LHCN-M2 (cell line): Measurements from ENCODE around the gene RBMS2. TPM values are rescaled to one million over a fixed set of nuclear protein-coding genes. Genes with fewer than 3 reads are reported as not detected.

Experiments
- DNase-seq: peaks from one replicate; pipeline ENCODE4 v3.0.0-alpha.2; 2012; ENCODE audit warnings: low read depth
- total RNA-seq: library from RNA; depleted of rRNA; stranded (reverse); fragments of >200 nt; gene quantifications from 2 replicates; pipeline ENCODE4 v1.2.3, GENCODE V29; 2014

Gene RBMS2
- total RNA-seq, 1 experiment from 2014 or later = 13.0 TPM

DNA sequence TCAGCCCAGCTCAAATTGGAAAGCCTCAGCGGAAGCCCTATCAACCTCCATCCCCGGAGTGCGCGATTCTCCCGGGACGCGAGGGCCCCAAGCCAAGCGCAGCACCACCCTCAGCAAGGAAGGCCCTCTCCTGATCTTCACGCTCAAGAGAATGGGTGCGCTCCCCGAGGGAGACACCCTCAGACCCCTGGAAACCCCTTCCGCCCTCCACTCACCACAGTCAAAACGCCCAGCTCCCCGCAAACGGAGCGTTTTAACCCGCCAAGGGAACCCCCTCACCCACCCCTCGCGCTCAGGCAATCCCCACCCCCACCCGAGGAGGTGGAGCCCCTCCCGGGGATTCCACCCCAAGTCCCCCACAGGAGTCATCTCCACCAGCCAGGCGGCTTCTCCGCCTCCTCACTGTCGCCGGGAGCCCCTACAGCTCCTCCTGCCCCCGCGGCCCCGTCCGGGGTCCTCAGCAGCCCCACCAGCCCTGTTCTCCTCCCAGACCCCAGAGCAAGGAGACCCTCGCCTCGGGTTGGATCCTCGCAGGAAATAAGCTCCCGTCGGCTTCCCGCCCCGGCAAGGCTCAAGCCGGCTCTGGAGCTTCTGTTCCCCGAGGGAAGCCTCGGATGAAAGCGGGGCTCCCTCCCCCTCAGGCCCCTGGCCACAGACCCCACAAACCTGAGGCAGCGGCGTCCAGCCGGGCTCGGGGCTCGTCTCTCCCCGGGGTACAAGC lies 108.0 kb downstream of the RBMS2 start:
- DNase-seq = no peak

DNA sequence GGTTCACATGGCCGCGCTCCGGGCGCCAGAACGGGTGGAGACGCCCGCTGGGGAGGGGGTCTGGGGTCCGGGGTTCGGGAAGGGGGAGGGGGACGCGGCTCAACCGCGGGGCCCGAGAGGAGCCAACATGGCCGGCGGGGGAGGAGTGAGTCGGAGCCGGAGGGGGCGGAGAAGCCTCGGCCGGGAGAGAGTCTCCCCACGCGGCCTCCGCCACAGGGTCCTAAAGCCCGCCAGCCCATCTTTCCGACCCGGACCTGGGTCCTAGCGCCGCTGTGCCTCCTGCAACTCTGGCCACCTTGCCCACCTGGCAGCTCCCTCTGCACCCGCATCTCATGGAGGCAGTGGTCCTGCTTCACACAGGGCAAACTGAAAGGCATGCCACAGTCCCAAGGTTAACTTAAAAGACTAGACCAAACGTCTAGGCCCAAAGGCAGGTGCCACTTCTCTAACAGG lies 108.6 kb downstream of the RBMS2 start, which contains the start of gene BAZ2A:
BAZ2A (minus strand) TSS at position 147 of the 453 bp plus-strand sequence. CDS start 12,796 bp downstream, outside the sequence.
- DNase-seq = peak; percentile 75

DNA sequence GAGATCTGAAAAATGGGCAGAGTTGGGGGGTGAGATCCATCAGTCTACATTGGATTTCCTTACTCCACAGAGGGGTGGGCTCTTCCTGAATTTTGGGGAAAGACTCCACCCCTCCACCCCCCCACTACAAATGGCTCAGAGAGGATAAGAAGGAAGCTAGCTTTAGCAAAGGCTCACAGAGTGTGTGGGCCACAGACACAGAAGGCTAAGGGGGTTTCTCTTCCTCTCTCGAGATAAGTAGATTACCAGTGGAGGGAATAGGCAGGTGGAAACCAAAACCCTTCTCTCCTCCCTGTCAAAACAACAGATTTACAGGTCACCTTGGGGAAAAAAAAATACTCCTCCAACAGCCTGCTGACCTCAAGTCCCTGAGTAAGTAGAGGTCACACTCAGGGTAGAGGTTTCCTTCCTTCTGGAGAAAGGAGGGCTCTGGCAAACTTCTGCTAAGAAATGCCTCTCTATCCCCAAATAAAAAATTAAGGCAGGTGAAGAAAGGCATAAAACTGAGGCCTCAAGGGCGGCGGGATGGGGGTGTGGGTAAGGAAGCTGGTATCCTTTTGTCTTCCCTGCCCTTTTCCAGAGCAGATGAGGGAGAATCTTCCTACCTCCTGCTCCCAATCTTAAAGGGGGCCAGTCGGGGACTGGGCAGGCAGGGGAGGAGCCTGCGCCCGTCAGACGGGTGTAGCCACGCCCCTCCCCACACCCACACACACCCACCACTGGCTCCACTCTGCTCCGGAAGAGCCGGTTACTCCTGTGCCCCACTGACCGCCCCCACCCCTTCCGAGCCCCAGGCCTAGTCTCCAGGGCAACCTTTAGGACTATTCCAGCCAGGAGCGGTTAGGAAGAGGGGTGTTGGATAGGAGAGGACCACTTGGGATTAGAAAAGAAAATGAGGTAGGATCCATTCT lies 110.4 kb downstream of the RBMS2 start:
- DNase-seq = no peak

DNA sequence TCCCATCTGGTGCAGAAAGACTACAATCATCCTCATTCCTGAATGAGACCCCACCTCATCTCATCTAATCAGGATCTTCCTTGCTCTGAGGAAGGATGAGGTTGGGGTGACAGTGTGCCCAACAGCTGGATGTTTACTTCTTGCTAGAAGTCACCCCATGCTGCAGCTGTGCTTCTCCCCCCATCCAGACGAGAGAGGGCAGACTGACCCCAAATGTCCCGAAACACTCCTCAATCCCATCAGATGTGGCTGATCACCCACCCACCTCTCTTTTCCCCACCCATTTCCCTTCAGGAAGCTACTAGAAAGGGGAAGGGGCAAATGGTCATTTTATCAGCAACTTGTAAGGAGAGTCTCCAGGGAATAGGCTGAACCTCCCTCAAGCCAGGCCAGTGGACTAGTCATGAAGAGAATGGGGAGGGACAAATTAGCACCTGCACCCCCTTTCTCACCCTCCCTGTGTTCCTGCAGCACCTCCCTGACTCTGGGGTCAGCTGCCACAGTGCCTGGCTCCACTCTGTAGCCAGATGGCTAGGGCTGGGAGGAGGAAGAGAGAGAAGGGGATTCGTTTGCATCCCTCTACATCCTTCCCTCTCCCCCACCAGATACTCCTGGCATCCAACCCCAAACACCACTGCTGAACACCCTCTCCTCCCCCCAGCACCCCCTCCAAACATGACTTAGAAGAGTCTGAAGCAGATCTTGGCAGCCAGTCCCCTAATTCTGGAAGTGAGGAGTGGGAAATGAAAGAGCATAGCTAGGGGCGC lies 111.3 kb downstream of the RBMS2 start:
- DNase-seq = no peak

- DNase-seq = no peak
Measured at GRCh38 chr12:56633468-56634241, 112.0 kb downstream of the RBMS2 start.

DNA sequence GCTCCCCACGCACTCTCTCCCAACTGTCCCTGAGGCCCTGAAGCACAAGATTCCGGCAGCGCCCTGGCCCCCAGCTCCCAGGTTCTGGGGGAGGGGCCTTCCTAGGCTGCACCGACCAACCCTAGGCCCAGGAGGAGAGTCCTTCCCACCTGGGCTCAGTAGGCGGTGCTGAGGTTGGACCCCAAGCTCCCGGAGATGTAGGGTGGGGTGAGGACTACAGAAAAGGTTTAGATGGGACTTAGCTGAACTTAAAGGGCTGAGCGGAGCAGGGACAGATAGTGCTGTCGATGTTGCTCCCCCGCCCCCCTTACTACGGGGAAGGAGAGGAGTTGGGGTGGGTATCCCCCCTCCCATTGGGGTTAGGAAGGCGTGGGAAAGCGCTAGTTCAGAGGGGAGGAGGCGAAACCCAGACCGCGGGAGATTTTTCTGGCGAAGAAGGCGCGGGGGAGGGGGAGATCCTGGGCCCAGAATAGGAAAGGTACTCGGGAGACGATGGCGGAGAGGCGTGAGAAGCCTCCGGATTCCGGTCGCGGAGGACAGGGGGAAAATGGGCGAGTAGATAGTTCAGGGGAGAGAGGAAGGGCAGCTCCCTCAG lies 112.7 kb downstream of the RBMS2 start:
- no peak for DNase-seq

GRCh38 chr12:56634837-56635791 lies 113.5 kb downstream of the RBMS2 start:
- peak; percentile 83 for DNase-seq

- DNase-seq = peak; percentile 79
Measured at GRCh38 chr12:56635806-56636674, 114.4 kb downstream of the RBMS2 start.

- peak; percentile 100 for DNase-seq
Measured at GRCh38 chr12:56636675-56637540, 115.3 kb downstream of the RBMS2 start.

- DNase-seq = no peak
Measured at GRCh38 chr12:56637621-56638020, 116.0 kb downstream of the RBMS2 start.

DNA sequence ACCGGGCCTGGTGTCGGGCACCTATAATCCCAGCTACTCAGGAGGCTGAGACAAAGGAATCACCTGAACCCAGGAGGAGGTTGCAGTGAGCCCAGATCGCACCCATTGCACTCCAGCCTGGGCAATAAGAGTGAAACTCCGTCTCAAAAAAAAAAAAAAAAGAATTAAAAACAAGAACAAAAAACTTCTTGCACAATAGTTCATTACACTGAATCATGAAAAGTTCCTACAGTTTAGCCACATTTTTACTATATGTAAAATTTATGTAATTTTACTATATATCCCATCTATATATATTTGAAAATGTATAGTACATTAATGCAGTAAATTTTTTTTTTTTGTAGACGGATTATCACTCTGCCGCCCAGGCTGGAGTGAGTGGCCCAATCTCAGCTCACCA lies 119.6 kb downstream of the RBMS2 start:
- DNase-seq = no peak

GRCh38 chr12:56644654-56645053 lies 123.0 kb downstream of the RBMS2 start:
- DNase-seq = peak; percentile 25

- peak; percentile 27 for DNase-seq
Measured at GRCh38 chr12:56645201-56645716, 123.6 kb downstream of the RBMS2 start.
